ENCODE data around the gene SMPD2. TPM values are rescaled to one million over a fixed set of nuclear protein-coding genes. Genes with fewer than 3 reads are reported as not detected.

SMPD2 gene
- total and polyA plus RNA-seq, 2 donors (not counting 3 experiments of a cell fraction or from before 2014, with no cell fraction given), result 6.9 to 10.0 TPM

GRCh38 chr6:109449064-109449794 lies 8.7 kb downstream of the SMPD2 start:
- dilution Hi-C loops (cut with MboI; ENCODE audit: extremely low pct_ligation_motif_present, low sequenced_read_pairs), result no loop called here
- Histone ChIP-seq H3K4me2 (ENCODE audit: insufficient read depth, low read length) (no peak overlapping the region), H3K4me3 (replicated peaks in 1 of 3; ENCODE audit: insufficient read depth in 1 of 3, low read depth in 1 of 3, low read length in 3 of 3) (no peak overlapping the region), H3K9me3 (replicated peaks; ENCODE audit: control insufficient read depth, insufficient read depth, low read length) (no peaks in the 10 kb centered on the region), H3K79me2 (ENCODE audit: control insufficient read depth, insufficient read depth, low read length) (no peaks in the 10 kb centered on the region), H3K36me3 (ENCODE audit: control insufficient read depth in 2 of 2, extremely low read depth in 1 of 2, insufficient read depth in 2 of 2, low read length in 2 of 2) (peaks cover 0 to 6% of the 10 kb centered on the region in 2 experiments), H3K4me1 (ENCODE audit: control insufficient read depth, extremely low read depth, insufficient read depth, low read length) (no peaks in the 10 kb centered on the region), H3K27me3 (ENCODE audit: control insufficient read depth in 2 of 2, insufficient read depth in 2 of 2, low read length in 2 of 2) (no peaks in the 10 kb centered on the region), H3K27ac (ENCODE audit: insufficient read depth, low read depth, low read length) (no peak overlapping the region), H3K9ac (replicated peaks; ENCODE audit: extremely low read depth, insufficient read depth, low read length) (no peak overlapping the region), H4K20me1 (replicated peaks; ENCODE audit: control insufficient read depth, extremely low read depth, insufficient read depth, low read length) (no peaks in the 10 kb centered on the region), H2AFZ (ENCODE audit: low read depth, low read length) (no peak overlapping the region), H3K9me1 (replicated peaks; ENCODE audit: control insufficient read depth, extremely low read depth, insufficient read depth, low read length) (no peaks in the 10 kb centered on the region)
- intact Hi-C loops (cut with micrococcal nuclease), result no loop called here
- FAIRE-seq (no peak), DNase-seq (ENCODE audit: low read depth, low spot score) (no peak)
- BruUV-seq (replicated peaks), result no TSS peak
- POLR2A ChIA-PET, result no interaction called here
- TF ChIP-seq POLR2A (IDR thresholded peaks at IDR 0.05; ENCODE audit: low read depth, low read length), result no peak
- no peak for TF ChIP-seq EZH2 (IDR thresholded peaks at IDR 0.05; ENCODE audit: borderline replicate concordance, low read depth, low read length, severe bottlenecking)
- no peak for TF ChIP-seq GATA2 (IDR thresholded peaks at IDR 0.05; ENCODE audit: insufficient read depth, insufficient read length, low read depth, low read length)
- no peak for TF ChIP-seq MAX (IDR thresholded peaks at IDR 0.05; ENCODE audit: insufficient read depth, insufficient read length)
- no peak for TF ChIP-seq POLR2AphosphoS5 (IDR thresholded peaks at IDR 0.05; ENCODE audit: insufficient read depth, low read depth, low read length)
- TF ChIP-seq JUN (IDR thresholded peaks at IDR 0.05; ENCODE audit: borderline replicate concordance, insufficient read depth, insufficient read length, low read depth), result no peak
- TF ChIP-seq FOS (IDR thresholded peaks at IDR 0.05; ENCODE audit: borderline replicate concordance, insufficient read depth, low read length), result no peak
- TF ChIP-seq MYC (IDR thresholded peaks at IDR 0.05; ENCODE audit: low read depth, low read length), result no peak
- no peak for TF ChIP-seq CTCF (IDR thresholded peaks at IDR 0.05; ENCODE audit: extremely low read depth in 1 of 2, insufficient read depth in 1 of 2, low read depth in 1 of 2, low read length in 2 of 2)
- CTCF ChIA-PET, result interaction anchor here (1.7 kb wide), 1 partner anchor 8 kb away, joined by 6 read pairs; the partner anchor contains the start of genes PPIL6 and SMPD2

Data from endothelial cell of umbilical vein (primary cell).